Stimulated activated CD4-positive, alpha-beta T cell treated with anti-CD3 and anti-CD28 coated beads, Interleukin-4, amount 100 ng/mL, for 48 hours (primary cell): ENCODE data around the gene PPM1J.
"Not testable (repeated sequence)": the region's sequence is repeated elsewhere in the genome, so short reads cannot be mapped to it uniquely, and the experiment has no call there.

Experiments used
- DNase-seq, 2 donors: peaks; one replicate each; pipeline ENCODE4 v3.0.0-alpha.2; 2020; ENCODE audit warnings: low read depth in 2 of 2

PPM1J gene

GRCh38 chr1:112715264-112716053 is at the start of gene PPM1J:
Gene PPM1J (minus strand): TSS chr1:112715332. CDS start chr1:112715301, 31 bp downstream.
- peak; percentile 94 to 96 for DNase-seq

- DNase-seq: no peak
Measured at GRCh38 chr1:112762541-112763500, 47.7 kb upstream of the PPM1J start.

- no peak for DNase-seq
Measured at GRCh38 chr1:112761714-112762480, 46.8 kb upstream of the PPM1J start.

- no peak for DNase-seq
Measured at GRCh38 chr1:112759228-112759627, 44.1 kb upstream of the PPM1J start.

- no peak for DNase-seq
Measured at GRCh38 chr1:112754116-112754628, 39.0 kb upstream of the PPM1J start.

GRCh38 chr1:112748396-112748795 is 33.3 kb upstream of the PPM1J start:
- no peak for DNase-seq

- no peak for DNase-seq
Measured at GRCh38 chr1:112744009-112744578, 29.0 kb upstream of the PPM1J start.

- DNase-seq: no peak
Measured at GRCh38 chr1:112743174-112744008, 28.3 kb upstream of the PPM1J start.

- no peak for DNase-seq
Measured at GRCh38 chr1:112737573-112737972, 22.4 kb upstream of the PPM1J start.

GRCh38 chr1:112735752-112736151 is 20.6 kb upstream of the PPM1J start:
- peak in 1 of 2 donors; percentile 11 for DNase-seq

GRCh38 chr1:112731451-112731850 is 16.3 kb upstream of the PPM1J start:
- no peak for DNase-seq

GRCh38 chr1:112729909-112730308 is 14.8 kb upstream of the PPM1J start:
- no peak for DNase-seq

GRCh38 chr1:112729011-112729410 is 13.9 kb upstream of the PPM1J start:
- DNase-seq: not testable (repeated sequence)

- DNase-seq: not testable (repeated sequence)
Measured at GRCh38 chr1:112728306-112728971, 13.3 kb upstream of the PPM1J start.

- no peak for DNase-seq
Measured at GRCh38 chr1:112727716-112728115, 12.6 kb upstream of the PPM1J start.

GRCh38 chr1:112724240-112724639 is 9.1 kb upstream of the PPM1J start:
- DNase-seq: not testable (repeated sequence)

GRCh38 chr1:112723511-112723839 is 8.3 kb upstream of the PPM1J start:
- no peak for DNase-seq

- DNase-seq: no peak
Measured at GRCh38 chr1:112722601-112723510, 7.7 kb upstream of the PPM1J start.
